GM21526 (cell line): ENCODE data around the gene RTCB.

ENCODE experiments used
- ATAC-seq: cut with Tn5 transposase; IDR thresholded peaks from one replicate; pipeline ENCODE4 v1.9.1; 2021; ENCODE audit warnings: moderate library complexity; ENCODE audit not compliant: unreplicated experiment, low FRiP score

RTCB gene

DNA sequence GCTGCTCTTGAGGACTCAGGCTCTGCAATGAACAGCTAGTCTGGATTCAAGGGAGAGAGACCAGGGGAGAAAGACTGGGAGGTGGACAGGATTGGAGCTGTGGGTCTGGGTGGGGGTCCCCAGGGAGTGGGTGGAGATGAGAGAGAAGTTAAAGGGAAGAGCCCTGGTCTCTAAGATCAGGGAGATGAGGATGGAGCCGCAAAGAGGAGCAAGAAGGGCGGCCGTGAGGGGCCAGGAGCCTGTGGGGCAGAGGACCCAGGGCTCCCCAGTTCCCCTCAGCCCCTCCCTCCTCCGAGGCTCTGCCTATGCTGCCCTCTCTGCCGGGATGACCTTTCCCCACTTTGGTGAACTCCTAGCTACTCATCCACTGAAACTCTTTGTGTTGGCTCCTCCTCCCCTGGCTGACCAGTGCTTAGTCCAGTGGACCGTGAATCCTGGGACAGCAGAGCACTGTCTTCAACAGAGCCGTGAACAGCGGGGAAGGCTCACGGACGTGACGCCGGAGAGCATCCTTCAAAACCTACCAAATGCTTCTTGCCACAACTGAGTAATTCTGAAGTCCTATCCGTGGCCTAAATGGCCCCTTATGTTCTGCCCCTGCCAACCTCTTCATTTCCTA lies 70.8 kb downstream of the RTCB start:
- ATAC-seq = no peak

- ATAC-seq = no peak
These were observed 71.6 kb downstream of the RTCB start for GRCh38 chr22:32340411-32340810.

DNA sequence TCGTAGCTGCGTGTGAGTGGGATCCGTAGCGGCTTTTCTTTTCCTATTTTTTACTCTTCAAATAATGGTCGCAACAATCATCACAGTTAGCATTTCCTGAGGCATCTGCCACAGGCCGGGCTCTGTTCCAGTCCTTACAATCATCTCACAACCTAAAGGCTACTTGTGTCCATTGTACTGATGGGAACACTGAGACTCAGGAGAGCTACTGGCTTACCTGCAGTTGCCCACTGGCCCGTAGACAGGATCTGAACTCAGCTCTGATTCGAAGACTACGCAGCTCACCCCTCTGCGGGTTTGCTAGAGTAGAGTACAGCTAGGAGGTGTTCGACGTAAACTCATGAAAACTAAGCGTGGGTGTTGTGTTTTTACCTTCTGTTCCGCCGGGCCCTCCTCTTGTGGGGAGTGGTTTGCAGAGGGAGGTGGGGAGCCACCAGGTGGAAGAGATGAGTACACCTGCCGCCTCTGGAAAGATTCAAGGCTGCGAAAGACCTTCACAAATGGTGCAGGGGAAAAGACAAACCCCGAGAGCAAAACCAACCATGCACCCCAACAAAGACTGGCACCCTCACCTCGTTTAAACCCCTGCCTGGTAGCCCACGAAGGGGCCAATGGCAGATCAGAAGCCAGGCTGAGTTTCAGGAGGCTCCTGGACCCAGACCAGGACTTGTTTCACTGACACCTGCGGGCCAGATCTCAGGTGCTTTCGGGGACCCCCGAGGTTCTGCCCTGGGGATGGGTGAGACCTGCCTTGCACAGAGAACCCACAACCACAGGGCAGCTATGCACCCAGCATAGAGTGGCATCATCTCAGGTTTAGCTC lies 72.6 kb downstream of the RTCB start:
- ATAC-seq = no peak

GRCh38 chr22:32338757-32339156 lies 73.3 kb downstream of the RTCB start:
- no peak for ATAC-seq
